Fibroblast of upper back skin (primary cell): ENCODE measurements around the gene CFAP69.
"Not testable (repeated sequence)": the region's sequence is repeated elsewhere in the genome, so short reads cannot be mapped to it uniquely, and the experiment has no call there.

Source experiments
- DNase-seq: peaks from one replicate; pipeline ENCODE4 v3.0.0-alpha.2; 2013

The CFAP69 gene

GRCh38 chr7:90347759-90348158 is 102.8 kb downstream of the CFAP69 start:
- DNase-seq, result no peak

GRCh38 chr7:90349305-90349704 is 104.3 kb downstream of the CFAP69 start:
- no peak for DNase-seq

GRCh38 chr7:90350032-90350431 is 105.1 kb downstream of the CFAP69 start:
- DNase-seq, result not testable (repeated sequence)

GRCh38 chr7:90351987-90352386 is 107.0 kb downstream of the CFAP69 start:
- DNase-seq, result no peak
